DMS153 treated with DMSO at 0.1 percent for 48 hours (cell line): ENCODE measurements around the gene STAU1.
"Not testable (repeated sequence)": the region's sequence is repeated elsewhere in the genome, so short reads cannot be mapped to it uniquely, and the experiment has no call there.

Source experiments
- DNase-seq: peaks from one replicate; lab custom pipeline; 2025; ENCODE audit not compliant: unreplicated experiment; lab: John Stamatoyannopoulos, UW

The STAU1 gene

DNA sequence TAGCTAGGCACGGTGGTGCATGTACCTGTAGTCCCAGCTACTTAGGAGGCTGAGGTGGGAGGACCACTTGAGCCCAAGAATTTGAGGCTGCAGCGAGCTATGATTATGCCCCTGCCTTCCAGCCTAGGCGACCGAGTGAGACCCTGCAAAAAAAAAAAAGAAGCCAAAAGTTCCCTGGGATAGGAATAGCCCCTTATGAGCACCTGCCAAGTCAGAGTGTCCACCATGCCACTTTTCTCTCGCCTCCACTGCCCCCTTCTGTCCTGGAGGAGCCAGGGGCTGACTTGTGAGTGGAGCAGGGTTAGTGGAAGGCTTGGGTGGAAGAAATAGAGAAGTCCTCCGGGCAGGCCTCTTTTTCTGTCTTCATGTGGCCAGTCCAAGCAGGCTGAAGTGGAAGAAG lies 18.9 kb upstream of the STAU1 start:
- no peak for DNase-seq

- DNase-seq: no peak
These were observed 15.6 kb upstream of the STAU1 start for GRCh38 chr20:49203746-49204145.

DNA sequence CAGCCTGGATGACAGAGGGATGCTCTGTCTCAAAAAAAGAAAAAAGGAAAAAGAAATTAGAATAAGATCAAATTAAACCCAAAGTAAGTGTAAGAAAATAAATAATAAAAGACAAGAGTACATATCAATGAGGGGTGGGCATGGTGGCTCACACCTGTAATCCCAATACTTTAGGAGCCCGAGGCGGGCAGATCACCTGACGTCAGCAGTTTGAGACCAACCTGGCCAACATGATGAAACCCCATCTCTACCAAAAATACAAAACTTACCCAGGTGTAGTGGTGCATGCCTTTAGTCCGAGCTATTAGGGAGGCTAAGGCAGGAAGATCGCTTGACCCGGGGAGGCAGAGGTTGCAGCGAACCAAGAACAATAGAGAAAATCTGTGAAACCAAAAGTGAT lies 14.9 kb upstream of the STAU1 start:
- no peak for DNase-seq

DNA sequence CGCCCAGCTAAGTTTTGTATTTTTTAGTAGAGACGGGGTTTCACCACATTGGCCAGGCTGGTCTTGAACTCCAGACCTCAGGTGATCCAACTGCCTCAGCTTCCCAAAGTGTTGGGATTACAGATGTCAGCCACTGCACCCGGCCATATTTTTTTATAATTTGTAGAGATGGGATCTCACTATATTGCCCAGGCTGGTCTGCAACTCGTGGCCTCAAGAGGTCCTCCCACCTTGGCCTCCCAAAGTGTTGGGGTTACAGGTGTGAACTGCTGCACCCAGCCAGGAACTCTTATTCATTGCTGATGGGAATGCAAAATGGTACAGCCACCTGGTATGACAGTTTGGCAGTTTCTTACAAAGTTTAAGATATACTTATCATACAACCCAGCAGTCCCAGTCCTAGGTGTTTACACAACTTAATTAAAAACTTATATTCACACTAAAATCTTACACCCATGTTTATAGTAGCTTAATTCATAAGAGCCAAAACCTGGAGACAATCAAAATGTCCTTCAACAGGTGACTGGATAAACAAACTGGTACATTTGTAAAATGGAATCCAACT lies 11.7 kb upstream of the STAU1 start:
- DNase-seq: no peak

DNA sequence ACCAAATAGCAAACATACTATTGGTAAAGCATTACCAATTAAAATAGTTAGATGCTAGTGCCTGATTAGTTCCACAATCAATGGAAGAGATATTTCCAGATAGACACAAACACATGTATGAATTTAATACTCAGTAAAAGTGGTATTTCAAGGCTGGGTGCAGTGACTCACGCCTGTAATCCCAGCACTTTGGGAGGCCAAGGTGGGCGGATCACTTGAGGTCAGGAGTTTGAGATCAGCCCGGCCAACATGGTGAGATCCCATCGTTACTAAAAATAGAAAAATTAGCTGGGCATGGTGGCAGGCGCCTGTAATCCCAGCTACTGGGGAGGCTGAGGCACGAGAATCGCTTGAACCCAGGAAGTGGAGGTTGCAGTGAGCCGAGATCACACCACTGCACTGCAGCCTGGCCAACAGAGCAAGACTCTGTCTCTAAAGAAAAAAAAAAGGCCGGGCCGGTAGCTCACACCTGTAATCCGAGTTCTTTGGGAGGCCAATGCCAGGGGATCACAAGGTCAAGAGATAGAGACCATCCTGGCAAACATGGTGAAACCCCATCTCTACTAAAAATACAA lies 4.9 kb upstream of the STAU1 start:
- DNase-seq: not testable (repeated sequence)

- DNase-seq: no peak
These were observed 744 bp downstream of the STAU1 start for GRCh38 chr20:49187330-49187850.

DNA sequence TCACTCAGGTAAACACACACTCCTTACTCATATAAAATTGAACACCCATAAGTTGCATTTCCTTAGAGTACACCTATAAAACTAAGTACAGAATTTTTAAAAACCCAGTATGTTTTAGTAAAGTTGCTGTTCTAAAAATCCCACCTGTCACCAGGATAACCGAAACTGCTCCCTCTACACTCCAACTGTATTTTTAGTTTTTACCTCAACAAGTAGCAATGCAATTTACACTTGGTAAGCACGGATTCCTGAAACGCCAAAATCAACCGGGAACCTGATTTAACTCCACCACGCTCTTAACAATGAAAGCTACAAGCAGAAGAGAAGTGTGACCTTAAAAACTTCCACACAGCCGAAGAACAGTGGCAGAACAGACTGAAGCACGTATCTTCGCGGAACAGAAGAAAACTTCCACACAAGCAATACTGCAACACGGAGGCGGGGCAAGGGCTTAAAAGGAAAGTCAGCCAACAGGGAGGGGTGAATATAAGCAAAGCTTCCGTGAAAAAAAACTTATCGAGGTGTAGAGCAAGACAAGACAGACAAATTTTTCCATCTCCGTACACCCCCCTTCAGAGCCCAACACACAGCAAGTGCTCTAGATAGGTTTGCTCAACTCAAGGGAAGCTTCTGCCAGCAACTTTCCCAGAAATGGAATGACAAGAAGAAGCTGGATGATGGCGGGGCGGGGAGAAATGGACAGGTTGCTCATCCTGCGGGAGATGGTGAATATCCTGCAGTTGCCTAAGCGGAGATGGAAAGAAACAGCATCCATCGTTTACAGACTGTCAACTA lies 1.4 kb downstream of the STAU1 start:
- no peak for DNase-seq

GRCh38 chr20:49185071-49185761 lies 2.9 kb downstream of the STAU1 start:
- DNase-seq: no peak

GRCh38 chr20:49184691-49185070 lies 3.5 kb downstream of the STAU1 start:
- DNase-seq: no peak

- not testable (repeated sequence) for DNase-seq
These were observed 4.0 kb downstream of the STAU1 start for GRCh38 chr20:49184084-49184501.

DNA sequence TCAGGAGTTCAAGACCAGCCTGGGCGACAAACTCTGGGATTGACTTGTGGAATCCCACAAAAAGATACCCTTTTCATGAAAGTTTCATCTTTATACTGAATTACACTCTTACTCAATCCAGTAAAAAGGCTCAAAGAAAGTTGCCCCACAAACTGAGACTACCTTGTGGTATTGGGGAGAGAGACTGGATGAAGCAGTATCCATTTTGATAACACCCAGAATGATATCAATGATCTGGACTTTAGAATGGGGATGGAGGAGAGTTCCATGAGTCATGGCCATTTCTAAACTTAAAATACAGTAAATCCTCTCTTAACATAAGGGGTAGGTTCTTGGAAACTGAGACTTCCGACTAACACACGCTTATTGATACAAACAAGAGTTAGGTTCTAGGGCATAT lies 4.7 kb downstream of the STAU1 start:
- no peak for DNase-seq

DNA sequence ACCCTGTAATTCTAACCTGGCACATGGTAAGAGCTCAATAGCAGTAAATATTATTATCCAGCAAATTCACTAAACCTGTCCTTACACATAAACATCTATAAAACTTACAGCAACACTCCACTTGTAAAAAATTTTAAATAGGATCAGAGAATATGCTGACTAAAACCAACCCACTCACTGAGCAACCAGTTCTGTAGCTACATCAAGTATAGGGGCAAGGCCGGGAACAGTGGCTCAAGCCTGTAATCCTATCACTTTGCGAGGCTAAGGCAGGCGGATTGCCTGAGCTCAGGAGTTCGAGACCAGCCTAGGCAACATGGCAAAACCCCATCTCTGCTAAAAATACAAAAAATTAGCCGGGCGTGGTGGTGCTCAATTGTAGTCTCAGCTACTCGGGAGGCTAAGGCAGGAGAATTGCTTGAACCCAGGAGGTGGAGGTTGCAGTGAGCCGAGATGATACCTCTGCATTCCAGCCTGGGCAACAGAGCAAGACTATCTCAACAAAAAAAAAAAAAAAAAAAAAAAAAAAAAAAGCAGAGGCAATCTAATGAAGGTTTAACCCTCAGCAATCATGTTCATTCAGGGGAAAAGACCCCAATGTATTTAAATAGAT lies 6.8 kb downstream of the STAU1 start:
- DNase-seq: no peak

DNA sequence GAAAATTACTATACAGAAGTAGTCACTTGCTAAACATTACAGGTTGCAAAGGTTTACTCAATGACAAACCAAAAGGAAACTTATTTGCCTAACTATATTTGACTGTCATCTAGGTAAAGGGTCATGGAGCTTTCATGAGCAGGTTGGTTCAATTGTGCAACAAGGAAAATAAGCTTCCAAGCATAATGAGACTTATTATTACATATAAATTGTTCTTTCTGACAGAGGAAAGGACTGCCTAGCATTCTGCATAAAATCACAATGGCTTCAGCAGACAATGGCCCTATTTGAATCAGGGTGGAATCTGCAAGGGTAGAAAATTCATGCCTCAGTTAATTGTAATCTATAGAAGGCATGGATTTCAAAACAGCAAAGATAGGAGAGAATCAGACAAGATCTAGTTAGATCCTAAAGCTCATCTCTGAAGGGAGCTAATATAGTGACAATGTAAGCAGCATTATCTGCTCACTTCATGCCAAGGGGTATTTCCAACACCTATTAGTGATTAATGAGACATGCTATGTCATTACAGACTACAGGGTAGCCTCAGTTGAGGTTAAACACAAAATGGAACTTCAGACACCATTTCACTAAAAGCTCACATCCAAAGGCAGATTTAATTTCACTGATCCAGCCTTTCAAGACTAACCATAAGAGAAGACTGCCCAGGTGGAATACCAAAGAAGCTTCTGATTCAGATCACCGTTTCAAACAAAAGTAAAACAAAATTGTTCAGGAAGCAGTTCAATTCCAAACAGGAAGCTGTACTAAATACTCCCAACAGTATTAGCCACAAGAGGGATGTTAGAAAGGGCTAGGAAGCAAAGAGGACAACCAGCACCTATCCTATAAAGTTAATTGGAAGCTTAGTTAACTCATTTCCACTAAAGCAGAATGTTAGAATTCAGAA lies 8.5 kb downstream of the STAU1 start:
- DNase-seq: no peak

DNA sequence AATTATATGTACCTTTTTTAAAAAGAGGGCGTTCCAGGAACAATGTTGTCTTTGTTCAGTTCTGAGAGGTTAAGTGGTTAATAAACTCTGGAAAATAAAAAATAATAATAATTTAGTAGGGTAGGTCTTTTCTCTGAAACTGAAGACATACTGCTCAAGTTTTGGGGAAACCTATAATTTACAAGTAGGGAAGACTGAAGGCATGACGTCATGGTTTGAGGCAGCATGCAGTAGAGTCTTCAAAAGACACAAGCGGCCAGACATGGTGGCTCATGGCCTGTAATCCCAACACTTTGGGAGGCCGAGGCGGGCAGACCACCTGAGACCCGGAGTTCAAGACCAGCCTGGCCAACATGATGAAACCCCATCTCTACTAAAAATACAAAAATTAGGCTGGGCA lies 14.0 kb downstream of the STAU1 start:
- no peak for DNase-seq

GRCh38 chr20:49172413-49172812 lies 15.7 kb downstream of the STAU1 start:
- DNase-seq: no peak

GRCh38 chr20:49171909-49172308 lies 16.2 kb downstream of the STAU1 start:
- no peak for DNase-seq

GRCh38 chr20:49170714-49171113 lies 17.4 kb downstream of the STAU1 start:
- DNase-seq: no peak

DNA sequence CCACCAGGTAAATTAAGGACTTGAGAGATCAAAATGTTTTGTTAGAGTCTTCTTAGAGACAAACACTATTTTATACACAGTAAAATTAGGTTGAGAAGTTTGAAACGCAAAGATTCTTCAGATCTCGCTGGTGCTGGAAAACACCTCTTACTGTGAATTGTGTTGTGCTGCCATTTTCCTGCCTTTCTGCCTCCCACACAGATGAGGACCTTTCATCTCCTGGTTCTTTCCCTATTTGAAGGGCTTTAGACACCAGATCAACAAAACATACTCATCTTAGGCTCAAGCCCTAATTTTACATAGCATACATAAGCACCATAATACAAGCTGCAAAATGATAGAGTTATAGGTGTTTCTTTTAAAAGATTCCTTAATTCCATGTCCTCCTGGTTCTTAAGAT lies 18.6 kb downstream of the STAU1 start:
- DNase-seq: no peak

- not testable (repeated sequence) for DNase-seq
These were observed 19.3 kb downstream of the STAU1 start for GRCh38 chr20:49168864-49169263.

DNA sequence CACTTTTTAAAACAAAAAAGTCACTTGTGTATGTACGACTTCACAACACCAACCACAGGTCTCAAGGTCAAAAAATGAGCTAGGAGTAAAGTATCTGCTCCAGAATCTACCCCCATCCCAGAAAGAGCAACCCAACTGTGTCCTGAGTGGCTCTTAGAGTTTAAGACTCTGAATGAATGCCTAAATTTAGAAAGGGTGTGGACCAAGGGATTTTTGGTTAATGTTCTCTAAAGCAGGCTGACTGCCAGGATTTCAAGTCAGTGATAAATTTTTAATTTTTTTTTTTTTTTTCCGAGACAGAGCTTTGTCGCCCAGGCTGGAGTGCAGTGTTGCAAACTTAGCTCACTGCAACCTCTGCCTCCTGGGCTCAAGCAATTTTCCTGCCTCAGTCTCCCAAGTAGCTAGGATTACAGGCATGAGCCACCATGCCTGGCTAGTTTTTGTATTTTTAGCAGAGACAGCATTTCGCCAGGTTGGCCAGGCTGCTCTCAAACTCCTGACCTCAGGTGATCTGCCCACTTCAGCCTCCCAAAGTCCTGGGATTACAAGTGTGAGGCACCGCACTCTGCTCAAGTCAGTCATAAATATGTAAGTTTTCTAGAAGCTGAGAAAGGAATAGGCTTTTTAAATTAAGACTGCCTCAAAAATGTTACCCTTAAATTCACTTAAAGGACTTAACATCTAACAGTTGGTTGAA lies 20.2 kb downstream of the STAU1 start:
- DNase-seq: no peak
